Smooth muscle cell of the umbilical artery (primary cell): ENCODE results near the gene SERPINB7. TPM values are rescaled to one million over a fixed set of nuclear protein-coding genes. Genes with fewer than 3 reads are reported as not detected.

Experiments used
- total RNA-seq: library from RNA; depleted of rRNA; stranded (reverse); fragments of >200 nt; gene quantifications from 2 replicates; pipeline ENCODE4 v1.2.3, GENCODE V29; 2014

The SERPINB7 gene, protein sequence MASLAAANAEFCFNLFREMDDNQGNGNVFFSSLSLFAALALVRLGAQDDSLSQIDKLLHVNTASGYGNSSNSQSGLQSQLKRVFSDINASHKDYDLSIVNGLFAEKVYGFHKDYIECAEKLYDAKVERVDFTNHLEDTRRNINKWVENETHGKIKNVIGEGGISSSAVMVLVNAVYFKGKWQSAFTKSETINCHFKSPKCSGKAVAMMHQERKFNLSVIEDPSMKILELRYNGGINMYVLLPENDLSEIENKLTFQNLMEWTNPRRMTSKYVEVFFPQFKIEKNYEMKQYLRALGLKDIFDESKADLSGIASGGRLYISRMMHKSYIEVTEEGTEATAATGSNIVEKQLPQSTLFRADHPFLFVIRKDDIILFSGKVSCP
- 31.5 and 43.6 TPM in 2 replicates for total RNA-seq

GRCh38 chr18:63775166-63775730, at the start of gene SERPINB7:
Gene SERPINB7, plus strand, starts transcription at chr18:63775418. Its CDS starts 6,955 bp downstream, at chr18:63782373.

Other genes with a start within 250 kb of the SERPINB7 start
- gene SERPINB12, start 233.0 kb upstream of the SERPINB7 start, total RNA-seq: not detected in 2 replicates
- gene SERPINB13, start 188.1 kb upstream of the SERPINB7 start, total RNA-seq: not detected in 2 replicates
- gene SERPINB4, start 131.2 kb upstream of the SERPINB7 start, total RNA-seq: 0.09 TPM in 1 of 2 replicates, not detected in the other
- not detected in 2 replicates for gene SERPINB3, start 113.5 kb upstream of the SERPINB7 start, total RNA-seq
- gene SERPINB11, start 72.5 kb upstream of the SERPINB7 start, total RNA-seq: not detected in 2 replicates
- gene SERPINB2, start 112.3 kb downstream of the SERPINB7 start, total RNA-seq: 2.4 and 4.8 TPM in 2 replicates
- not detected in 2 replicates for gene SERPINB10, start 132.5 kb downstream of the SERPINB7 start, total RNA-seq
- gene HMSD, start 173.9 kb downstream of the SERPINB7 start, total RNA-seq: 0.18 and 0.30 TPM in 2 replicates
- 25.2 and 37.7 TPM in 2 replicates for gene SERPINB8, start 194.7 kb downstream of the SERPINB7 start, total RNA-seq